ENCODE results near the gene LRRC27.

The LRRC27 gene

DNA sequence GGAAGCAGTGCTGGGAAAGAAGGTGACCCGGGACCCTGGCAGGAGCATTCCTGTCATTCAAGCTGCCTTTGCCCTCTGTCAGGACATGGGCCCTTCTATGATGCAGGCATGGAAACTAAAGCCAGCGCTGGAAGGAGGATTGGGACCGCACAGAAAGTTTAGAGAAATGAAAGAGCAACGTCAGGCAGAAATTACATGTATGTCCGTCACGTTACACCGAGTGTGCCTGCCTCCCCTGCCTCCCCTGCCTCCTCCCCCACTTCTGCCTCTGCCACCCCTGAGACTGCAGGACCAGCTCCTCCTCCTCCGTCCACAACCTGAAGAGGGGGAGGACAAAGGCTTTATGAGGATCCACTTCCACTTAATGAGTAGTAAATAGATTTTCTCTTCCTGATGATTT lies 51.1 kb downstream of the LRRC27 start:
- H3K27me3 ChIP-seq (ENCODE audit: control insufficient read depth in 1 of 2, insufficient read depth in 1 of 2, low read length in 2 of 2): no peaks in the 10 kb centered on the region
- no peak overlapping the region for H2BK12ac ChIP-seq (ENCODE audit: low read length in 2 of 2)
- no peak overlapping the region for H3K14ac ChIP-seq (ENCODE audit: low read length in 2 of 2)
- H2AFZ ChIP-seq (ENCODE audit: low read depth, low read length): no peak overlapping the region
- peaks cover 6% of the 10 kb centered on the region for H3K4me1 ChIP-seq (ENCODE audit: control insufficient read depth, insufficient read depth, low read depth, low read length)
- no peak overlapping the region for H2BK15ac ChIP-seq (ENCODE audit: low read depth, poor library complexity, severe bottlenecking)
- no peak overlapping the region for H2BK5ac ChIP-seq (ENCODE audit: low read depth, low read length, poor library complexity, severe bottlenecking)
- no peak overlapping the region for H3K4me3 ChIP-seq (ENCODE audit: insufficient read depth in 1 of 2, low read depth in 1 of 2, low read length in 2 of 2)
- no peak overlapping the region for H3K18ac ChIP-seq (ENCODE audit: low read depth in 1 of 2, low read length in 2 of 2)
- no peak overlapping the region for H3K23ac ChIP-seq (ENCODE audit: low read length in 2 of 2)
- no peak overlapping the region for H4K8ac ChIP-seq (ENCODE audit: low read length)
- H3K27ac ChIP-seq (ENCODE audit: low read length, poor library complexity, severe bottlenecking): no peak overlapping the region
- no peak overlapping the region for H3K9ac ChIP-seq (ENCODE audit: low read length)
- H4K91ac ChIP-seq (ENCODE audit: low read length): no peak overlapping the region
- no peak overlapping the region for H3K4ac ChIP-seq (ENCODE audit: low read depth in 1 of 2, low read length in 2 of 2)
- DNase-seq: no peak
- H2AK5ac ChIP-seq (ENCODE audit: low read length, severe bottlenecking): no peak overlapping the region
- peaks cover 14% of the 10 kb centered on the region for H3K9me3 ChIP-seq (ENCODE audit: control insufficient read depth, low read length)
- H3K4me2 ChIP-seq (ENCODE audit: low read length, poor library complexity, severe bottlenecking): no peak overlapping the region
- no peaks in the 10 kb centered on the region for H3K79me1 ChIP-seq (replicated peaks; ENCODE audit: low read length, poor library complexity, severe bottlenecking)
- H3K36me3 ChIP-seq (ENCODE audit: control insufficient read depth in 1 of 2, insufficient read depth in 2 of 2, low read depth in 1 of 2, low read length in 2 of 2): no peaks in the 10 kb centered on the region
- H2BK120ac ChIP-seq (ENCODE audit: low read depth, low read length): no peak overlapping the region
- WGBS: 97% methylated on average over 7 of the region's 8 CpGs

DNA sequence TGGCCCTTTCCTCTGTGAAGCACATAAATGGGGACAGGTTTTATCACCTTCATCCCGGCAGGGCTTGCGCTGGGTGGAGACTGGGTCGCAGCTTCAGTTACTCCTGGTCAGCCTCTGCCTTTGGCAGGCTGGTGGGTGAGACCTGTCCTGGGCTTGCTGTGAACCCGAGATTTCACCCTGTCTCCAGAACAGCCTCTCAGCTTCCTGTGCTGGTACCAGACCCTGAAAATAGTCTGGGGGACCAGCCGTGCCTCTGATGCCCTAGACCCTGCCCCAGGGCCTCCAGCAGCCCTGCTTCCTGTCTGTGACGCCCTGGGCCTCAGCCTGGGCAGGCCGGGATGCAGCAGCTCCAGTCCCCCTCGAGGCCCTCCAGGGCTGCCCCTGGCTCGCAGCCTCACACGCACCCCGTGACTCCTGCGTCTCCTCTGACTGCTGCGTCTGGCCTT lies 51.8 kb downstream of the LRRC27 start:
- no peak overlapping the region for H2BK5ac ChIP-seq (ENCODE audit: low read depth, low read length, poor library complexity, severe bottlenecking)
- no peaks in the 10 kb centered on the region for H3K36me3 ChIP-seq (ENCODE audit: control insufficient read depth in 1 of 2, insufficient read depth in 2 of 2, low read depth in 1 of 2, low read length in 2 of 2)
- H3K23ac ChIP-seq (ENCODE audit: low read length in 2 of 2): no peak overlapping the region
- H3K4me2 ChIP-seq (ENCODE audit: low read length, poor library complexity, severe bottlenecking): no peak overlapping the region
- peaks cover 0 to under 1% of the 10 kb centered on the region in 2 experiments for H3K27me3 ChIP-seq (ENCODE audit: control insufficient read depth in 1 of 2, insufficient read depth in 1 of 2, low read length in 2 of 2)
- no peak overlapping the region for H2BK120ac ChIP-seq (ENCODE audit: low read depth, low read length)
- peak overlapping the region; percentile 22 for H4K91ac ChIP-seq (ENCODE audit: low read length)
- peaks cover 6% of the 10 kb centered on the region for H3K4me1 ChIP-seq (ENCODE audit: control insufficient read depth, insufficient read depth, low read depth, low read length)
- H2AK5ac ChIP-seq (ENCODE audit: low read length, severe bottlenecking): no peak overlapping the region
- no peak for DNase-seq
- no peak overlapping the region for H3K14ac ChIP-seq (ENCODE audit: low read length in 2 of 2)
- H4K8ac ChIP-seq (ENCODE audit: low read length): peak overlapping the region; percentile 58
- H3K9ac ChIP-seq (ENCODE audit: low read length): no peak overlapping the region
- H3K4ac ChIP-seq (ENCODE audit: low read depth in 1 of 2, low read length in 2 of 2): no peak overlapping the region
- H2AFZ ChIP-seq (ENCODE audit: low read depth, low read length): no peak overlapping the region
- H3K9me3 ChIP-seq (ENCODE audit: control insufficient read depth, low read length): peaks cover 14% of the 10 kb centered on the region
- no peak overlapping the region for H3K4me3 ChIP-seq (ENCODE audit: insufficient read depth in 1 of 2, low read depth in 1 of 2, low read length in 2 of 2)
- no peak overlapping the region for H3K27ac ChIP-seq (ENCODE audit: low read length, poor library complexity, severe bottlenecking)
- 63% methylated on average over 13 of the region's 13 CpGs for WGBS
- H3K79me1 ChIP-seq (replicated peaks; ENCODE audit: low read length, poor library complexity, severe bottlenecking): no peaks in the 10 kb centered on the region
- peak overlapping the region; percentile 15 to 41 for H2BK12ac ChIP-seq (ENCODE audit: low read length in 2 of 2)
- H3K18ac ChIP-seq (ENCODE audit: low read depth in 1 of 2, low read length in 2 of 2): peak overlapping the region; percentile 18 to 61
- H2BK15ac ChIP-seq (ENCODE audit: low read depth, poor library complexity, severe bottlenecking): no peak overlapping the region

DNA sequence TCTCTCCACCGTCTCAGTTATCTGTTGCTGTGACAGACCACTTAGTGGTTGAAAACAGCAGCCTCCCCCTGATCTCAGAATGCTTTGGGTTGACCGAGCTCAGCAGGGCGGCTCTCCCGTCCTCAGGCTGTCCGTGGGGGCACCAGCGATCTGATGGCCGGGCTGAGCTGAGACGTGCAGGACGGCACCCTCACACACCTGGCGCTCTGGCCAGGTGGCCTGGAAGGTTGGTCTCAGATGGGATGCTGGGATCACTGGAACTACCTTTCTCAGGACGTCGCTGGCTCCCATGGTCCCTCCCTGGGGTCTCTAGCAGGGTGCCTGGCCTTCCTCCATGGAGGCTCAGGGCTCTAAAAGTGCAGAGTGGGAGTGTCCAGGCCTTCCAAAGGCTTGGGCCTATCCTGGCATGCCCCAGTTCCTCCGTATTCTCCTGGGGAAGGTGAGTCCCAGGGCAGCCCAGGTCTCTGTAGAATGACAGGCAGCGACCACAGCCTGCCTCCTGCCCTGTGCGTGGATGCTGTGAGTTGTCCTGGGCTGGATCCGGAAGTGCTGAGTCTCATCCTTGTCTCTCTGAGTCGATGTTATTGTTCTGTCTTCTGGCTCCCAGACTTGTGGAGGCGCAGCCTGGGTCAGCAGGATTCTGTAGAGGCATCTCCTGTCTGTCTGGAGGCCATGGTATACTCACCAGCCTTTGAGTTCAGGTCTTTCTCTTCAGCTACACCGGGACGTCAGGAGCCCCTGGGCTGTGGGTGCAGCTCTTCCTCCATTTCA lies 52.8 kb downstream of the LRRC27 start:
- H3K27ac ChIP-seq (ENCODE audit: low read length, poor library complexity, severe bottlenecking): no peak overlapping the region
- H3K9me3 ChIP-seq (ENCODE audit: control insufficient read depth, low read length): peaks cover 14% of the 10 kb centered on the region
- H3K79me1 ChIP-seq (replicated peaks; ENCODE audit: low read length, poor library complexity, severe bottlenecking): no peaks in the 10 kb centered on the region
- H4K8ac ChIP-seq (ENCODE audit: low read length): peak overlapping the region; percentile 33
- H3K4me3 ChIP-seq (ENCODE audit: insufficient read depth in 1 of 2, low read depth in 1 of 2, low read length in 2 of 2): no peak overlapping the region
- H3K9ac ChIP-seq (ENCODE audit: low read length): no peak overlapping the region
- H3K4me1 ChIP-seq (ENCODE audit: control insufficient read depth, insufficient read depth, low read depth, low read length): peaks cover 15% of the 10 kb centered on the region
- peak overlapping the region in 1 of 2 experiments; percentile 19 for H2BK12ac ChIP-seq (ENCODE audit: low read length in 2 of 2)
- no peak overlapping the region for H2BK15ac ChIP-seq (ENCODE audit: low read depth, poor library complexity, severe bottlenecking)
- no peak overlapping the region for H2BK120ac ChIP-seq (ENCODE audit: low read depth, low read length)
- no peak overlapping the region for H3K18ac ChIP-seq (ENCODE audit: low read depth in 1 of 2, low read length in 2 of 2)
- H4K91ac ChIP-seq (ENCODE audit: low read length): peak overlapping the region; percentile 66
- no peak overlapping the region for H2AFZ ChIP-seq (ENCODE audit: low read depth, low read length)
- 89% methylated on average over 20 of the region's 20 CpGs for WGBS
- no peak overlapping the region for H3K4me2 ChIP-seq (ENCODE audit: low read length, poor library complexity, severe bottlenecking)
- no peak overlapping the region for H2BK5ac ChIP-seq (ENCODE audit: low read depth, low read length, poor library complexity, severe bottlenecking)
- no peak overlapping the region for H2AK5ac ChIP-seq (ENCODE audit: low read length, severe bottlenecking)
- H3K23ac ChIP-seq (ENCODE audit: low read length in 2 of 2): no peak overlapping the region
- no peaks in the 10 kb centered on the region for H3K36me3 ChIP-seq (ENCODE audit: control insufficient read depth in 1 of 2, insufficient read depth in 2 of 2, low read depth in 1 of 2, low read length in 2 of 2)
- no peak for DNase-seq
- no peak overlapping the region for H3K14ac ChIP-seq (ENCODE audit: low read length in 2 of 2)
- H3K4ac ChIP-seq (ENCODE audit: low read depth in 1 of 2, low read length in 2 of 2): peak overlapping the region in 1 of 2 experiments; percentile 0
- peaks cover 7 to 11% of the 10 kb centered on the region in 2 experiments for H3K27me3 ChIP-seq (ENCODE audit: control insufficient read depth in 1 of 2, insufficient read depth in 1 of 2, low read length in 2 of 2)

DNA sequence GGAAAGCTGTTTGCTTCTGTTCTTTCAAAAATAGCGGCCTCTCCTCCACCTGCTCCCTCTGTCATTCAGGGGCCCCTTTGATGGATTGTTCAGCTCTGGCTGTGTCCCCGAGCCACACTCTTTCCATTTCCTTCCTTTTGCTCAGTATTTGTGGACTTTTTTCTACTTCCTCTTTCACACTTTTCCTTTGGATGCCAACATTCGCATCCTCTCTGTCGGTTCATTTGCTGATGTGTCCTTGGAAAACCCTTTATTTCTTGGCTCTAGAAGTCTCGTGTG lies 53.3 kb downstream of the LRRC27 start:
- Histone ChIP-seq H3K9me3 (ENCODE audit: control insufficient read depth, low read length) (peaks cover 14% of the 10 kb centered on the region), H3K4ac (ENCODE audit: low read depth in 1 of 2, low read length in 2 of 2) (no peak overlapping the region), H2BK12ac (ENCODE audit: low read length in 2 of 2) (peak overlapping the region in 1 of 2 experiments; percentile 19), H3K23ac (ENCODE audit: low read length in 2 of 2) (no peak overlapping the region), H3K9ac (ENCODE audit: low read length) (no peak overlapping the region), H3K79me1 (replicated peaks; ENCODE audit: low read length, poor library complexity, severe bottlenecking) (no peaks in the 10 kb centered on the region), H2BK15ac (ENCODE audit: low read depth, poor library complexity, severe bottlenecking) (no peak overlapping the region), H2AFZ (ENCODE audit: low read depth, low read length) (no peak overlapping the region), H2AK5ac (ENCODE audit: low read length, severe bottlenecking) (no peak overlapping the region), H3K14ac (ENCODE audit: low read length in 2 of 2) (no peak overlapping the region), H3K4me3 (ENCODE audit: insufficient read depth in 1 of 2, low read depth in 1 of 2, low read length in 2 of 2) (no peak overlapping the region), H2BK120ac (ENCODE audit: low read depth, low read length) (no peak overlapping the region), H3K36me3 (ENCODE audit: control insufficient read depth in 1 of 2, insufficient read depth in 2 of 2, low read depth in 1 of 2, low read length in 2 of 2) (no peaks in the 10 kb centered on the region), H3K27me3 (ENCODE audit: control insufficient read depth in 1 of 2, insufficient read depth in 1 of 2, low read length in 2 of 2) (peaks cover 7 to 13% of the 10 kb centered on the region in 2 experiments), H4K8ac (ENCODE audit: low read length) (no peak overlapping the region), H3K18ac (ENCODE audit: low read depth in 1 of 2, low read length in 2 of 2) (no peak overlapping the region), H3K4me1 (ENCODE audit: control insufficient read depth, insufficient read depth, low read depth, low read length) (peaks cover 16% of the 10 kb centered on the region), H4K91ac (ENCODE audit: low read length) (no peak overlapping the region), H3K27ac (ENCODE audit: low read length, poor library complexity, severe bottlenecking) (no peak overlapping the region), H2BK5ac (ENCODE audit: low read depth, low read length, poor library complexity, severe bottlenecking) (no peak overlapping the region), H3K4me2 (ENCODE audit: low read length, poor library complexity, severe bottlenecking) (no peak overlapping the region)
- no peak for DNase-seq
- 71% methylated on average over 5 of the region's 5 CpGs for WGBS

Measured in mesenchymal stem cell (in vitro differentiated cells and primary cell).